Left lobe of liver (tissue), 2 donors: ENCODE data around the gene SF3B1. TPM values are rescaled to one million over a fixed set of nuclear protein-coding genes. Genes with fewer than 3 reads are reported as not detected.
A peak's percentile ranks its signal among the peaks of the same experiment; 100 is the strongest.
"Not testable (repeated sequence)": the region's sequence is repeated elsewhere in the genome, so short reads cannot be mapped to it uniquely, and the experiment has no call there.

Experiments
- ATAC-seq: fragments of 200-7000 bp; cut with Tn5 transposase; one replicate; pipeline ENCODE4 v1.9.1; 2020; ENCODE audit warnings: mild to moderate bottlenecking, moderate library complexity
- DNase-seq: peaks from one replicate; pipeline ENCODE4 v3.0.0-alpha.2; 2020; ENCODE audit warnings: low spot score
- total RNA-seq: library from RNA; stranded (reverse); gene quantifications from one replicate; pipeline ENCODE4 v1.2.1, GENCODE V29; 2021
- donor health status: DM: no; HTN: no; CAD: no; lungs with moderate emphysema.
- donor health status: DM: no; HTN: yes; CAD: no.

The SF3B1 gene
- total RNA-seq, 1 donor from 2014 or later = 83.5 TPM

GRCh38 chr2:197437380-197437779, 2.6 kb upstream of the SF3B1 start:
- DNase-seq = no peak
- no peak for ATAC-seq

GRCh38 chr2:197435598-197436420, 981 bp upstream of the SF3B1 start:
- peak; percentile 17 for ATAC-seq
- no peak for DNase-seq

GRCh38 chr2:197433780-197434438, 919 bp downstream of the SF3B1 start:
- ATAC-seq = no peak
- DNase-seq = no peak

- DNase-seq, ATAC-seq: not testable (repeated sequence)
Measured at GRCh38 chr2:197432527-197432926, 2.3 kb downstream of the SF3B1 start.

DNA sequence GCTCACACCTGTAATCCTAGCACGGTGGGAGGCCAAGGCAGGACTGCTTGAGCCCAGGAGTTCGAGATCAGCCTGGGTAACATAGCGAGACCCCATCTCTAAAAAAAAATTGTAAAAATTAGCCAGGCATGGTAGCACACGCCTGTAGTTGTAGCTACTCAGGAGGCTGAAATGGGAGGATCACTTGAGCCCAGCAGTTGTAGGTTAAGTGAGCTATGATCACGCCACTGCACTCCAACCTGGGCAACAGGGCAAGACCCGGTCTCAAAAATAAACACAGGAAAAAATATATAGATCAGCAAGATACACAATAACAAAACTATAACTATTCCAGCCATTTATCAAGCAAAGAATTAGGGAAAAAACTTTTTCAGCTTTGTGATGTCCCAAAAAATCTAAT, 3.0 kb downstream of the SF3B1 start:
- DNase-seq (no peak), ATAC-seq (no peak)

GRCh38 chr2:197427986-197428385, 6.8 kb downstream of the SF3B1 start:
- ATAC-seq (no peak), DNase-seq (no peak)

DNA sequence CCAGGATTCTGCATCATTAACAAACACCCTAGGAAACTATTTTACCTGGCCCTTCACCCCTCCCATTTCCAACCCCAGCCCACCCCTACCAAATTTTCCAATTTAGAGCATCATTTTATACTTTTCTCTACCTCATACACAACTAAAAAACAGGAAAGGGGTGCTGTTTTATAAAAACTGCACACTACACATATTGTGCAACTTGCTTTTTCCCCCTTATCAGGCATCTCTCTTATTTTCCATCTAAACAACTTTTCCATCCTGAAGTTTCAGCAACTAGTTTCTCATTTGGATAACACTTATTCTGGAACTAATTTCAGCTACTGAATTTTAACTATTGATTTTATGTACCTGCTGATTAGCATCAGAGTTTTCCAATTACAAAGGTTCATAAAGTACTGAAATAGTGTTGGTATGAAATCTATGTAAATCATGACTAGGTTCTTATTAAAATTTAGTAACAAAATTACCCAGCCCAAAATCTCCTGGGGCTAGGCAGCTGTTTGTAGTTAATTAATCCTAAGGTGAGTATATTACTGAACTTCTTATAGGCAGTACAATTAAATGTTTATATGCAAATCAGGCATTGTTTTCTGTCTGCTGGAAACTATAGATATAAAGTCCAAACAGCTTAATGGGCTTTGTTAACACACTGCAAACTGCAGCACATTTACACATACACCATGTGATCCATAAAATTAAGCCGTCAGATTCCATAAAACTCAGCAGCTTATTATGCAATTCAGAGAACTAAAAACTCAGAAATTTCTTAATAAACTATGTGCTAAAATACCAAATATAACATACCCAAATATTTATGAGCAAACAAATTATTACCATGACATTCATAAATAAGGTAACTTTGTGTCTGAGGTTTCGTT, 7.9 kb downstream of the SF3B1 start:
- ATAC-seq = no peak
- DNase-seq = no peak

DNA sequence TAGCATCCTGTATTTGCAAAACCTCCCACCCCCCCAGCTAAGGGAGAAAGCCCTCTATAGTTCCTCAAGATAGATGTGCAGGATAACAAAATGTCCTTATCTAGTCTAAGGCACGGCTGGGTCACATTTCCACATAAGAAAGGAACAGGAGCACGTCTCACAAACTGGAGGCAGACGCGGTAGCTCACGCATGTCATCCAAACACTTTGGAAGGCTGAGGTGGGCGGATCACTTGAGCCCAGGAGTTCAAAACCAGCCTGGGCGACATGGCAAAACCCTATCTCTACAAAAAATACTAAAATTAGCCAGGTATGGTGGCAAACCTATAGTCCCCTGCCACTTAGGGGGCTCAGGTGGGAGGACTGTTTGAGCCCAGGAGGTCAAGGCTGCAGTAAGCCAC, 9.3 kb downstream of the SF3B1 start:
- DNase-seq (no peak), ATAC-seq (no peak)

- ATAC-seq (no peak), DNase-seq (no peak)
Measured at GRCh38 chr2:197423307-197423706, 11.5 kb downstream of the SF3B1 start.

DNA sequence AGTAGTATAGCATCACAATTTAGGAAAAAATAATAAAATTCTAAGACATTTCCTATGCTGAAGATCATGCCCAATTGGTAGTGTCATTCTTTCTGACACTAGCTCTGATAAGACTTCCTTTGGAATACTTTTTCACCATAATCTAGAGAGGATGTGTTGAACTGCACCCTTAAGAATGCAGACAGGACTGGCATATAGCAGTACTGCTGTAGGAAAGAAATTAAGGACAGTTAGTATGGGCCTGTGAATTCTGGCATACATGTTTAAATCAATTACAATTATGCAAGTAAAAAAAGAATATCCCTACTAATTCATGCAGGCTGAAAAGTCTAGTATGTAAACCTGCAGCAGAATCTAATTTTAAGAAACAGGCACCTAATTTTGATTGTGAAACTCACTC, 15.4 kb downstream of the SF3B1 start:
- no peak for DNase-seq
- no peak for ATAC-seq

- ATAC-seq = peak; percentile 59
- DNase-seq = no peak
Measured at GRCh38 chr2:197416268-197416667, 18.6 kb downstream of the SF3B1 start.

GRCh38 chr2:197414515-197414914, 20.3 kb downstream of the SF3B1 start:
- peak; percentile 65 for ATAC-seq
- DNase-seq = no peak

GRCh38 chr2:197414039-197414438, 20.8 kb downstream of the SF3B1 start:
- ATAC-seq (peak; percentile 82), DNase-seq (no peak)

DNA sequence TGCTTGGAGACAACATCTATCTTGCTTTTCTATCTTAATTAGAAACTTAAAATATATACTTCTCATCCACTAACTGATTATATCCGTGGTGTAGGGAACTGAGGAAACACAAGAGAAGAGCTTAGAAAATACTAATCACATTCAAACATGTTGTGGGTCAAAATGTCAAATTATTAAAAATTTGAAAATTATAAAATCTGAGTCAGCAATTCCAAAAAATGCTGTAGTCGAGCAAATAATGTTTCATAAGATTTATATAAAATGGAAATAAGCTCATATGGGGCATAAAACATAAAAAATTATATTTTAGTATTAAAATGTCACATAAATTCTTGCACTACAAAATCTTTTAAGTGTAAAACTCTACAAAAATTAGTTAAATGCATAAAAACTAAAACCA, 29.2 kb downstream of the SF3B1 start:
- DNase-seq (no peak), ATAC-seq (no peak)

GRCh38 chr2:197399887-197400540, 34.8 kb downstream of the SF3B1 start:
- ATAC-seq (no peak), DNase-seq (no peak)

DNA sequence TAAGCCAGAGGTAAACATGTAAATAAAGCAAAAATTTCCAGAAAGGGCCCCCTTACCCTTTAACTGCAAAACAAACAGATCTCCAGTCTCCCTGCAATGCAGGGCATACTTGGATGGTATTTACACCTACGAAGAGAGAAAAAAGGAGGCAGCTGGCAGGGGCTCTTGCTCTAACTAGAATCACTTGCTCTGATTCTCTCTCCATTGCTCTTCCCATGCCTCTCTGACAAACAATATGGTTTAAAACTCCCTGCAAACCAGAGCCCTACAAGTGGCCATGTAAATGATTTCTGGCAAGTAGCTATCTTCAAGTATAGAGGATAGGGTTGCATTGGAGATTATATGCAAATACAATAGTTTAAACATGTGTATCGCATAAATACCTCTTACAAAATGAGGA, 35.9 kb downstream of the SF3B1 start:
- no peak for ATAC-seq
- DNase-seq = no peak

GRCh38 chr2:197391220-197391717, 43.6 kb downstream of the SF3B1 start:
- no peak for DNase-seq
- no peak for ATAC-seq

DNA sequence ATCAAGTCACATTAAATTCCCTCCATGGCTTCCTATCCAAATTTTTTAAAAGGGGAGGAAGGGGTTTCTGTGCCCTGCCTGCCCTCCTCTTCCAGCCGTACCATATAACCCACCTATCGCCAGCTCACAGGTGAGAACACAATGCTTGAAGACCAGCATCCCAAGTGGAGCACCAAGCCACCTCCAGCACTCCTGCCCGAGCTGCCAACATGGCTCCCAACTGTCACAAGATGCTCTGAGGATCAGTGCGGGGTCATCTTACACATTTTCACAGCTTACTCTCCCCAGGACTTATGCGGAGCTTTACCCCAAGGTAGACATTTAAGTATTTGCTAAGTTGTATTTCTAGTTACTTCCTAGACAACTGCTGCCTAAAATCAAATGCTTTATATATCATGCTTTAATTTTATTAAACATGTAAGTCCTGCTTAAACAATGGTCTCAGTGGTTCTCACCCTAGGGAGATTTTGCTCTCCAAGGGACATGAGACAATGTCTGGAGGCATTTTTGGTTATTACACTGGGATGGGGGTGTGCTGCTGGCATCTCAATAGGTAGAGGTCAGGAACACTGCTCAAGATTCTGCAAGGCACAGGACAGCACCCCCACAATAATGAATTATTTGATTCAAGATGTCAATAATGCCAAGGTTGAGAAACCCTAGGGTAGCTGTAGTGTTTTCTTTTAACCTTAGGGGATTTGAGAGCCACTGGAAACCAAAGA, 45.8 kb downstream of the SF3B1 start:
- ATAC-seq = no peak

GRCh38 chr2:197387179-197387578, 47.6 kb downstream of the SF3B1 start:
- no peak for DNase-seq
- ATAC-seq = no peak

More for the DNA sequence above, 45.8 kb downstream of the SF3B1 start:
- no peak for DNase-seq

DNA sequence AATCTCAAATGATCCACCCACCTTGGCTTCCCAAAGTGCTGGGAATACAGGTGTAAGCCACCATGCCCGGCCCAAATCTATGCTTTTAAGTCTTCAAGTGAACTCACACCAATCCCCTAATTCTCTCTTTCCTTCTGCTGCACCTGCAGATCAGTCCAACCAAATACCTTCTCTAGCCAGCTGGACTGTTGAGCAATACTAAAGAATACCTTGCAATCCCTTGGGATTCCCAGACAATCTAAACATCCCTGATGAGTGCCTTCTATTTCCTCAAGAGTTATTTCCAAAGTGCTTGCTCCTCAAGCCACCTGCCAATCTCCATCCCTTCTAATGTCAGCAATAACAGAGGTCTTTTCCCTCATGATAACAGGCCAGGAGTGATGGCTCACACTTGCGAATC, 48.6 kb downstream of the SF3B1 start:
- ATAC-seq = peak; percentile 18

More for the DNA sequence above, 48.6 kb downstream of the SF3B1 start:
- DNase-seq = no peak
